T47D (cell line): Measurements from ENCODE around the gene GRIP2.

Experiments used
- DNase-seq, 2 experiments: peaks; one replicate each; pipeline versions ENCODE4 v3.0.0 to v3.0.0-alpha.2; 2011 to 2012; ENCODE audit warnings: low read depth in 1 of 2, low spot score in 1 of 2
- JUND ChIP-seq: IDR thresholded peaks from 2 replicates; pipeline ENCODE4 v1.6.1; 2012; ENCODE audit warnings: low read depth
- in situ Hi-C: cut with HindIII; loops from 2 replicates; pipeline ENCODE4 v1.10.0; 2016; ENCODE audit warnings: low sequenced_read_pairs, low pct_unique_long_range_greater_than_20kb

Gene GRIP2

DNA sequence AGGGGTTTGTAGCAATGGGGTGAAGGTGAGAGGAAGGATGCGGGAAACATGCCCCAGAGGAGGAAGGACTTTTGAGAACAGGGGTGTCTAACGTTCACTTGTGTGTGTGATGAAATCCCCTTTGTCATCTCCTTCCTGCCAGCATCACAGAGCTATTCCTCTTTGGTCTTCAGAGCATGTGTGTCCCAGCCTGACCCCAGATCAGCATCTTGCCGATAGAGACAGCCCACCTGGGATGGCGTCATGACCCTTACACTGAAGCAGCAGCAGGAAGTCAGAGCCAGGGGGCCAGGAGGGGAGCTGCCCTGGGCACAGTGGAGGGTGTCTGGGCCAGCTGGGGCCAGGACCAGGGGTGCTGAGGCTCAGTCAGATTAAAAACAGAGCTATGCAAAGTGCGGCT is 29.9 kb upstream of the GRIP2 start:
- no peak for DNase-seq
- TF ChIP-seq JUND, result no peak
- in situ Hi-C loops, result no loop called here

DNA sequence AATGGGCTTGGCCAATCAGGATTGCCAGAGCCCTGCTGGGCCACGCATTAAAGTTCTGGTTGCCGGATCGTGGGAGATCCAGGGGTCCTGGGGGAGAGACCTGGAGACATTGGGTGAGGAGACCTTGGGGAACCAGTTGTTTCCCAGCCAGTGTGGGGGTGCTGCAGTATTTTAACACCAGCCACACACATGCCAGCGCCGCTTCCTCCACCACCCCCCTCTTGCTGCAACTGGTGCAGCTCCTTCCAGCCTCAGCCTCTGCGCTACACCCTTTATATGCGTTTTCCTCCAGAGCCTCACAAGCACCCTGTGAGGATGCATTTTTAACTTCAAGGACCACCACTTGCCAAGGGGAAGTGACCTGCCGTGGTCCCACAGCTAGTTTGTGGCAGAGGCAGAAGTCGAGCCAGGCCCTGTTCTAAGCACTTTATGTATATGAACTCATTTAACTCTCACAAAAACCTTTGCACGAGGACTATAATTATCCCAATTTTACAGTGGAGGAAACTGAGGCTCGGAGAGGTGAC is 29.4 kb upstream of the GRIP2 start:
- TF ChIP-seq JUND, result no peak
- in situ Hi-C loops, result no loop called here
- DNase-seq, result no peak

DNA sequence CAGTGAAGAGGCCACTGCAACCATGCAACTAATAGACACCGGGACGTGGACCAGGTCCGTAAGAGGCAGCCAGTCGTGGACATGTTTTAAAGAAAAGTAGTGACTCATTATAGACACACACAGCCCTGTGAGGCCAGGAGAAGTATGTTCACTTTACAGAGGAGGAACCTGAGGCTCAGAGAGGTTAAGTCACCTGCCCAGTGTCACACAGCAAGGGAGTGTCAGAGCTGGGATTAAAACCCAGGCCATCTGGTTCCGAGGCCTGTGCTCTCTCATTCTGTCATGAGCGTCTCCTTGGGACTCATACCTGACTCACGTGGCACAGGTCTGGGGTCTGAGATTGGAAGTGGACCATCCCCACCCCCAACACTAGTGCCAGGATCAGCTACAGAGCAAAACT is 28.1 kb upstream of the GRIP2 start:
- TF ChIP-seq JUND, result no peak
- no peak for DNase-seq
- in situ Hi-C loops, result no loop called here

DNA sequence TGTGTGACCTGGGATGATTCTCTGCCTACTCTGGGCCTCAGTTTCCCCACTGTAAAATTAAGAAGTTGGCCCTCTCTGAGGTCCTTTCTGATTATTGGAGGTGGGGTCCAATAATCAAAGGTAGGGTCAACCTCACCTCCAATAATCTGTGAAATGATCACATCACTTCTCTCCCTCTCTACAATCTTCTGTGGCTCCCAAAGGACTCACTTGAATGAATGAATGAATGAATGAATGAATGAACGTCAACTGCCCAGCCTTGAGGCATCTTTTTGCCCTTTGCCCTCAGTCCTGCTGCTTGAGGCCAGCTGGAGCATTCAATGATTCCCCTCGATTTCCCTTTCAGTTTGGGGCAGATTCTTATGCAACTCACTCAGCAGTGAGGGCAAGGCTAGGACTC is 26.7 kb upstream of the GRIP2 start:
- no peak for DNase-seq
- no peak for TF ChIP-seq JUND
- in situ Hi-C loops, result no loop called here

DNA sequence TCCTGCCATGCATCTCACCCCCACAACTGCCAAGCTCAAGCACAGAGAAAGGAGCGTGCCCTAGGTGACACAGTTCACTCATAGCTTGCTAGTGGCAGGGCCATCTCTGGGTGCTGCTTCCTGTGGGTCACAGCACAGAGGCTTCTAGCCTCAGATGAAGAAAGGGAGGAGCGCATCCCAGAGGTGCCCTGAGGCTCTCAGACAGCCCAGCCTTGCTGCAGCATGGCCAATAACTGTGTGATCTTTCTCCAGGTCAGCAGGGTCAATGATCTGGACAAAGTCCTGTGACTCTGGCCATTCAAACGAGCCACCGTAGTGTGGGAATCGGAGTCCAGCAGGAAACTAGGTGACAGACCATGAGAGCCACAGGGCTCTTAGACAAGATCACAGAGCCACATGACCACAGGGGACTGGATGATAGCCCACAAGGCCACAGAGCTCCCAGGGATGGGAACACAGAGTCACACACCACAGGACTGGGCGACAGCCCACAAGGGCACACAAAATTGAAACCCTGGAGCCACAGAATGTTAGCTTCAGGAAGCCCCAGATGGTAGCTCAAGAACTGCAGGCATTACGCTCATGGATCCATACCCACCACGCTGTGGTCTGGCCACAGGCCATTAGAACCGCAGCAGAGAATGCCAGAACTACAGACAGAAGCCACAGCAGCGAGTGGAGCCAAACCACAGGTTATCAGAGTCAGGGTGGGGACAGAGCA is 25.9 kb upstream of the GRIP2 start:
- in situ Hi-C loops, result no loop called here
- TF ChIP-seq JUND, result no peak
- DNase-seq, result no peak

GRCh38 chr3:14564741-14565140 is 24.6 kb upstream of the GRIP2 start:
- in situ Hi-C loops, result no loop called here
- DNase-seq, result no peak

DNA sequence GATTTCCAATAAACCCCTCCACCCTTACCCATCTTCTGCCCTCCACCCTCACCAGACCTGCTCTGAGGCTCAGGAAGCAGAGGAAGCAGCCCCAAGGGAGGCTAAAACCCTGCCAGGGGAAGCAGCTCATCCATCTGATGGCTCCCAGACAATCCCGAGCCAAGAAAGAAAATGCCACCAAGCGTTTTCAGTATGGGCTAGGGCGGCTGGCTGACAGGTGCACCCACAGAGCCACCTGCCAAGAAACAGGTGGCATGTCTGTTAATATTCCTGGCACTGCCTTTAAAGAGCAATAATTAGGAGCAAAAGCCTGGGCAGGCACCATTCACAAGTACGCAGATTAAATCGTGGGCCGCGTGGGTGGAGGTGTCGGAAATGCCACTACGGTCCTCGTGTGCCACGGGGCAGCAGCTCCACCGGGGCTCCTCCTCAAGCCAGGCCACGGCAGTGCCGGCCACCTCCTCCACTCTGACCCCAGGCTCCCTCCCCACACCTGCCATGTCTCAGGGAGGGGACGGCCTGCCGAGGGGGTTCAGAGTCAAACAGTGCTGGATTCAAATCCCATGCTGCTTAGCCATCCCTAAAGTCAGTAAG is 23.9 kb upstream of the GRIP2 start:
- DNase-seq, result no peak
- no peak for TF ChIP-seq JUND
- in situ Hi-C loops, result no loop called here

More at GRCh38 chr3:14564741-14565140, 24.6 kb upstream of the GRIP2 start:
- TF ChIP-seq JUND, result no peak

DNA sequence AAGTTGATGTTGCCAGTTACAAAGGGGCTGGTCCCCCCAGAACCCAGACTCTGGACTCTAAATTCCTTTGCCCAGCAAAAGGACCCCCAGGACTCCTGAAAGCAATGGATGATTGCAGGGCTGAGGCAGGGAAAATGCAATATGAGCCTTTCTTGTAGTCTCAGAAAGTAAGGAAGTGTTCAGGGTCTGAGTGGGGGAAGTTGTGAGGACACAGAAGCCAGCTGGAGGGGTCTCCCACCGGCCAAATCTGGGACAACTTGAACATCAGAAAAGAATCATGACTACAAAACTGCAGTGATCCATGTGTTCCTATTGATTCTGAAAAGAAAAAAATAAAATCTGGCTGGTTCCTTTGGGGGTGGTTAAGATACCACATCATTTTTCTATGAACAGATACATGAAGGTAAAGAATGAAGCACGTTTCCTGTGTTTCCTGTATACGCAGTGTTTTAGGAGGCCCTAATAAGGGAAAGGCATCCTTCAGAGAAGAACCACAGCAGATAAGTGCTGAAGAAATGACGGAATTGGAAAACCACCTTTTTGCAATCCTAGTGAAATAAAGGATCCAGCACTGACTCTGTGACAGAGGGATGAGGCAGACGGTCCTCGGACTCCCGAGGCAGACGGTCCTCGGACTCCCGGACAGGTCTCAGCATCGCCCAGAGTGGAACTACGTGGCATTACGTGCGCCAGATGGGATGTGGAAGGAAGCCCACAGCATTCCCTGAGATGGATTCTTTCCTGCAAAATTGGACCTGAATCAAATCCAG is 22.2 kb upstream of the GRIP2 start:
- no peak for DNase-seq
- in situ Hi-C loops, result no loop called here
- TF ChIP-seq JUND, result no peak

DNA sequence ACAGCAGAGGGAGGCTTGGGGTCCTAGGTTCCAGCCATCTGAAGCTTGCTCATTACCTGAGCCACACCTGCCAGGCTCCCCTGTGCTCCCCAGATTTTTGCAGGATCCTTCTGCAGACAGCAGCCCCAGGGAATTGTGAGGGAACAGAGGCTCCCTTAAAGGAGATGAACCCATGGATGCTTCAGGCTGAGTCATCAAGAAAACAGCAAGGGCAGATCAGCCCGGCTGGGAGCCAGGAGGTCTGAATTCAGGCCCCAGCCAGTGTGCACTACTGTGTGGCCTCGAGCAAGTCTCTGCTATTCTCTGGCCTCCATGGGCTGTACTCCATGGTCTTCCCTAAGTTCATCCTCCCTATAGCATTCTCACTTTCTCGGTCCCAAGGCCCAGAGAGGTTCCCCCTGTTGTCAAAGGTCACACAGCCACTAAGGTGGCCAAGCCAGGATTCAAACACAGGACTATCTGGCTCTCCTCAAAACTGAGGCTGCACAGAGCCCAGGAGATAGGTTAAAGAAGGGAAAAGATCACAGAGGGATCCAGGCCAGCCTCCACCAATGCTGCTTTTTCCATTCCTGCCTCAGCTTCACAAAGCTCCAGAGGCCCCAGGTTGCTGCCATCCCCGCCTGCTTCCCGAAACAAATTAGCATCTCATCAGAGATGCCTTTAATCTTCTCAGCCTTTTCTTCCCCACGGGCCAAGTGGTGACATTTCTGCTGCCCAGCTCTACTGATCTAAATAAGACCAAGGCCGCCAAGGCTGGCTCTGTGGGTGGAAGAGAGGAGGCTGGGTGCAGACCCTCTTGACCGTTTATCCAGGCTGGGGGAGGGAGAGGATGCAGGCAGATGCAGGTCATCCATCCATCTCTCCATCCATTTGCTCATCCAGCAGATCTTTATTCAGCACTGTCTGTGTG is 21.2 kb upstream of the GRIP2 start:
- no peak for TF ChIP-seq JUND
- DNase-seq, result no peak
- in situ Hi-C loops, result no loop called here

GRCh38 chr3:14560110-14560509 is 20.0 kb upstream of the GRIP2 start:
- TF ChIP-seq JUND, result no peak
- in situ Hi-C loops, result no loop called here

DNA sequence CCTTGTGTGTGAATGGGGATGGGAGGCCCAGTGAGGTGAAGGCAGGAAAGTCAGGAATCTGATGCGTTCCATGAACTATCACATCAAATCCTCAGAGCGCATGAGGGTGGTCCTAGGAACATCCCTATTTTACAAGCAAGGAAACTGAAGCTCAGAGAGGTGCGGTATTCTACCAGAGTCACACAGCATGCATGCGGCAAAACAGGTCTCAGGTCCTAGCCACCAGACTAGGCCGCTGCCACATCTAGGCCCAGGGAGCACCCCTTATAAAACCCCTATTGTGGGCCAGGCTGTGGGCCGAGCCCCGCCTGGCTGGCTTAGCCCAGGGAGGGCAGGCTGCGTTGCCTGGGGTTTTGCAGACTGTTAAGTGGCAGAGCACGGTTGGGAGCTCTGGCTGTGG is 17.9 kb upstream of the GRIP2 start:
- no peak for DNase-seq
- TF ChIP-seq JUND, result no peak
- in situ Hi-C loops, result no loop called here

More at GRCh38 chr3:14560110-14560509, 20.0 kb upstream of the GRIP2 start:
- DNase-seq, result no peak

- TF ChIP-seq JUND, result no peak
Measured at GRCh38 chr3:14555835-14556234, 15.7 kb upstream of the GRIP2 start.

More at GRCh38 chr3:14555835-14556234, 15.7 kb upstream of the GRIP2 start:
- no peak for DNase-seq
- in situ Hi-C loops, result no loop called here
